ENCODE measurements around the gene TUFM.

DNA sequence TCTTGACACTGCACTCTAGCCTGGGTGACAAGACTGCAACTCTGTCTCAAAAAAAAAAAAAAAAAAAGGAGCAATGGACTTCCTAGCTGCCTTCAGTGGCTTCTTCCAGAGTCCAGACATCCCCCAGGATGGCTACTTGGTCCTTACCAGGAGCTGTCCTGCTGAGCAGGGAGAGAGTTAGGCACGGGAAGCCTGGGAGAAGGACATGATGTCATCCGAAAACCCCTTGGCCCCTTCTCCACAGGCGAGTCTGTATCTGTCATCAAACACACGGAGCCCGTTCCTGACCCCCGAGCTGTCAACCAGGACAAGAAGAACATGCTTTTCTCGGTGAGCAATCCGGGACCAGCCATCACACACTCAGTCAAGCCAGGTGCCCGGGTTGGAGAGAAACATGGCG, 40.8 kb upstream of the TUFM start:
- no peak for TF ChIP-seq TAF1 (IDR thresholded peaks at IDR 0.05; ENCODE audit: borderline replicate concordance, low read depth, low read length)
- no peak for TF ChIP-seq POLR2AphosphoS5 (IDR thresholded peaks at IDR 0.05; ENCODE audit: low read depth, low read length)

Measured in GM12892 (cell line).